Measurements from ENCODE around the gene LCORL.

DNA sequence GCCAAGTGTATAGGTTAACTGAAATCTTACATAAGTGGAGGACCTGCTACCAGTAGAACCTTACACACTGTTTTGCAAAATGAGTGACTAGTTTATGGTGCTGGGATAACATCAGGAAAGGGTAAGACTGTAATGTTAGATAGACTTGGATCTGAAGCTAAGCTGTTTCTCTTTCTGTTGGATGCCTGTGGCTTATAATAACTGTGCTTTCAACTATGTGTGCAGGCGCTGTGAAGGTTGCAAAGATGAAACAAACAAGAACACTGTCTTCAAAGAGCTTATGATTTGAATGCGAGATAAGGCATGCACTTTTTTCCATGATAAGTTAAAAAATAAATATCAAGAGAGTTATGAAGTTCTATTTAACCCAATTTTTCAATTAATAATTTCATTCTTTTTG lies 34.5 kb upstream of the LCORL start:
- TF ChIP-seq, protein P1, sequence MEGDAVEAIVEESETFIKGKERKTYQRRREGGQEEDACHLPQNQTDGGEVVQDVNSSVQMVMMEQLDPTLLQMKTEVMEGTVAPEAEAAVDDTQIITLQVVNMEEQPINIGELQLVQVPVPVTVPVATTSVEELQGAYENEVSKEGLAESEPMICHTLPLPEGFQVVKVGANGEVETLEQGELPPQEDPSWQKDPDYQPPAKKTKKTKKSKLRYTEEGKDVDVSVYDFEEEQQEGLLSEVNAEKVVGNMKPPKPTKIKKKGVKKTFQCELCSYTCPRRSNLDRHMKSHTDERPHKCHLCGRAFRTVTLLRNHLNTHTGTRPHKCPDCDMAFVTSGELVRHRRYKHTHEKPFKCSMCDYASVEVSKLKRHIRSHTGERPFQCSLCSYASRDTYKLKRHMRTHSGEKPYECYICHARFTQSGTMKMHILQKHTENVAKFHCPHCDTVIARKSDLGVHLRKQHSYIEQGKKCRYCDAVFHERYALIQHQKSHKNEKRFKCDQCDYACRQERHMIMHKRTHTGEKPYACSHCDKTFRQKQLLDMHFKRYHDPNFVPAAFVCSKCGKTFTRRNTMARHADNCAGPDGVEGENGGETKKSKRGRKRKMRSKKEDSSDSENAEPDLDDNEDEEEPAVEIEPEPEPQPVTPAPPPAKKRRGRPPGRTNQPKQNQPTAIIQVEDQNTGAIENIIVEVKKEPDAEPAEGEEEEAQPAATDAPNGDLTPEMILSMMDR (IDR thresholded peaks at IDR 0.05): no peak
- TF ChIP-seq POLR2A (IDR thresholded peaks at IDR 0.05): no peak

Data from thyroid gland (tissue), 4 donors.